Measurements from ENCODE around the gene PLEKHS1.
"Not testable (repeated sequence)": the region's sequence is repeated elsewhere in the genome, so short reads cannot be mapped to it uniquely, and the experiment has no call there.

Gene PLEKHS1

DNA sequence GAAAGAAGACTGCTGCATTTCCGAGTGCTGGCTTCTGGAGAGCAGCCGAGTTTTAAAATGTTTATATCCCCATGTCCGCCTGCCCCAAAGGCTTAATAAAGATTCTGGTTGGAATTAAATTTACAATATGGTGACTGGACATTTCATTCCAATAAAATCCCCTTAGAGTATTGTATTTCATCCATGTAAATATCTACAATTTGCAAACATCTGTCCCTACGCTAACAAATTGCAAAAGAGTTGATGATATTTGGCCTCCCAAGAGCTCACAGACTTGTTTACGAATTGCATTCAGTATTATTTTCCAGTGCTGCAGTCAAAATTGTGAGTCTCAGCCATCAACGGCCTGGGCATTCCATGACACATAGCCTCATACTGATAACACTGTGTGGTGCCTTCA, 50.1 kb downstream of the PLEKHS1 start:
- DNase-seq (ENCODE audit: low read depth): no peak

GRCh38 chr10:113802997-113803396, 51.5 kb downstream of the PLEKHS1 start:
- DNase-seq (ENCODE audit: low read depth): no peak

GRCh38 chr10:113806503-113806902, 55.0 kb downstream of the PLEKHS1 start:
- no peak for DNase-seq (ENCODE audit: low read depth)

GRCh38 chr10:113808168-113808567, 56.7 kb downstream of the PLEKHS1 start:
- no peak for DNase-seq (ENCODE audit: low read depth)

GRCh38 chr10:113814700-113815099, 63.2 kb downstream of the PLEKHS1 start:
- DNase-seq (ENCODE audit: low read depth): not testable (repeated sequence)

DNA sequence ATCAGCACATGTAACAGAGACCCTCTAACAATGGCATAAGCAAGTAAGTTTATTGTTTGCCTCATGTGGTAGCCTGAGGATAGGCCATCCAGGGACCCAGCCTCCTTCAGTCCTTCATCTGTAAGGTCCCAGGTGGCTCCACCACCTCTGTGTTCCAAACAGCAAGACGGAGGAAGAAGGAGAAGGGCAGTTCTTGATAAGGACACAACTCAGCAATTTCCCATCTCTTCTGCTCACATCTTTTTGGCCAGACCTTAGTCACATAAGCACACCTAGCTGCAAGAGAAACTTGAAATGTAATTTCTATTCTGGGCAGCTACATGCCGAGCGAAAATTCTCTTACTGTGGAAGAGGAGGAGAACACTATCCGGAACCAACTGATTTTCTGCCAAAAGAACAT, 68.5 kb downstream of the PLEKHS1 start:
- no peak for DNase-seq (ENCODE audit: low read depth)

DNA sequence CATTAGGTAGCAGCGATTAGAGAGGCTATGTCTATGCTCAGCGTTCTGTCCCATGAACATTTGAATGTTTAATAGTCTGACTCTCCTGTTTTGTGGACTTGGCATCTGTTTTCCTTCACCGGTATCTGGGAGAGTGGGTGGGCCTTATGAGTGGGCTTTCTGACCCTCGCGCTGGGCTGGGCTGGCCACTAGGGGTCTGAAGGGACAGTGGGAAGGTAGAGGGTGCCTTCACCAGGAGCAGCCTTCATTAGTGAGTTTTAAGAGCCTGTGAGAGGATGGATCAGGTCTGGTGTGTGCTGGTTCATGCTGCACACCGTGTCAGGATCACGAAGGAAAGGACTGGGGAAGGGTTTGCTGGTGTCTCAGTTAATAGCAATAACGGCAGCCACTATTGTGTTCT, 69.0 kb downstream of the PLEKHS1 start:
- no peak for DNase-seq (ENCODE audit: low read depth)

- not testable (repeated sequence) for DNase-seq (ENCODE audit: low read depth)
These were observed 69.8 kb downstream of the PLEKHS1 start for GRCh38 chr10:113821306-113821705.

DNA sequence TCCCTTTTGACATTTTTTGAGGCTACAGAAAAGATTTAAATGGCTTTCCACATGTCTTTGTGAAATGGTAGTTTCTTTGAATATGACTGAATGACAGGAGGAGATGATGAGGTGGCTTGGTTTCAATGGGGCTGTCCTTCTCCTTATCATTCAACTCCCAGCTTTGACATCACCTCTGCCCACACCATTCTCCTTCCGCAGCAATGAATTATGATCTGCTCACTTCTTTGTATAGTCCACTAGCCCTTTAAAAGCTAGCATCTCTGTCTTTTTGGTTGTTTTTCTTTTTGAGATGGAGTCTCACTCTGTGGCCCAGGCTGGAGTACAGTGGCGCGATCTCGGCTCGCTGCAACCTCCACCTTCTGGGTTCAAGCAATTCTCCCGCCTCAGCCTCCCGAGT, 70.7 kb downstream of the PLEKHS1 start:
- DNase-seq (ENCODE audit: low read depth): no peak

DNA sequence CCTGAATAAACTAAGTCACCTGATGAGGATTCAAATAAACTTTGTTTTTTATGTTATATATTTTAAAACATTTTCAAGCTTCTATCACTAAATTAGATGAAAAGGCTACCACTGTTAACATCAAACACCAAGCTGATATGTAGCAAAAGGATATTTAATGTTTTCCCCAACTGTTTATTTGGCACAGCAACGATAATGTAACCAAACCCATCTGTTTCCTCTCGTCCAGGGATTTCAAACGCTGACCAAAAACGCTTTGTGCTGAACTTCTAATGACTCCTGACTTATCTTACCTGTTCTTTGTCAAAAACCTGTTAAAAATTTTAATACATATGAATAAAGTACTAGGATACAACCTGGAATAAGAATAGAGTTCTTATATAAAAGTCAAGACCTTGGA, 71.9 kb downstream of the PLEKHS1 start:
- no peak for DNase-seq (ENCODE audit: low read depth)

GRCh38 chr10:113825791-113826190, 74.3 kb downstream of the PLEKHS1 start:
- DNase-seq (ENCODE audit: low read depth): no peak

DNA sequence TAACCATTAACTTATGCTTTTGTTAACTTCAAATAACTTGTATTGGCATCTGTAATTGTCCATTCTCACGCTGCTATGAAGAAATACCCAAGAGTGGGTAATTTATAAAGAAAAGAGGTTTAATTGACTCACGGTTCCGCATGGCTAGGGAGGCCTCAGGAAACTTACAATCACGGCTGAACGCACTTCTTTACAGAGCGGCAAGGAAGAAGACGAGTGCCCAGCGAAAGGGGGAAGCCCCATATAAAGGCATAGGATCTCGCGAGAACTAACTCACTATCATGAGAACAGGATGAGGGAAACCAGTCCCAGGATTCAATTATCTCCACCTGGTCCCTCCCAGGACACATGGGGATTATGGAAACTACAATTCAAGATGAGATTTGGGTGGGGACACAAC, 77.1 kb downstream of the PLEKHS1 start:
- not testable (repeated sequence) for DNase-seq (ENCODE audit: low read depth)
